ENCODE results near the gene FGF10. TPM values are rescaled to one million over a fixed set of nuclear protein-coding genes. Genes with fewer than 3 reads are reported as not detected.

The FGF10 gene
- total RNA-seq, 2 donors from 2014 or later: 0.44 to 3.8 TPM

- H3K4me3 Mint-ChIP-seq: no peak overlapping the region
These were observed 76.8 kb downstream of the FGF10 start for GRCh38 chr5:44312374-44312773.

GRCh38 chr5:44300551-44300950, 88.7 kb downstream of the FGF10 start:
- 93% methylated on average over 1 of the region's 1 CpG; no CpG with 5 or more reads in 1 of the 2 experiments for WGBS, 2 experiments (ENCODE audit: insufficient coverage in 1 of 2, insufficient read length in 1 of 2)
- H3K4me3 Mint-ChIP-seq: no peak overlapping the region
- Histone ChIP-seq H3K27me3 (ENCODE audit: control insufficient read depth, insufficient read depth, low read length, poor library complexity, severe bottlenecking) (no peaks in the 10 kb centered on the region), H3K36me3 (ENCODE audit: control insufficient read depth, insufficient read depth, low read length) (no peaks in the 10 kb centered on the region), H3K9me3 (ENCODE audit: control insufficient read depth, low read length) (no peaks in the 10 kb centered on the region), H3K9ac (ENCODE audit: extremely low read depth, low read length, poor library complexity, severe bottlenecking) (no peak overlapping the region), H3K4me3 (ENCODE audit: low read length) (no peak overlapping the region), H3K4me1 (ENCODE audit: control insufficient read depth, insufficient read depth, low read length) (no peaks in the 10 kb centered on the region), H3K27ac (ENCODE audit: low read depth, low read length) (no peak overlapping the region)
- H3K27me3 Mint-ChIP-seq (ENCODE audit: insufficient read depth): no peaks in the 10 kb centered on the region
- peaks cover 4% of the 10 kb centered on the region for H3K4me1 Mint-ChIP-seq
- H3K27ac Mint-ChIP-seq: no peak overlapping the region
- DNase-seq: no peak
- H3K36me3 Mint-ChIP-seq (ENCODE audit: low read depth): peaks cover 2% of the 10 kb centered on the region
- no peaks in the 10 kb centered on the region for H3K9me3 Mint-ChIP-seq
- TF ChIP-seq, protein P1, sequence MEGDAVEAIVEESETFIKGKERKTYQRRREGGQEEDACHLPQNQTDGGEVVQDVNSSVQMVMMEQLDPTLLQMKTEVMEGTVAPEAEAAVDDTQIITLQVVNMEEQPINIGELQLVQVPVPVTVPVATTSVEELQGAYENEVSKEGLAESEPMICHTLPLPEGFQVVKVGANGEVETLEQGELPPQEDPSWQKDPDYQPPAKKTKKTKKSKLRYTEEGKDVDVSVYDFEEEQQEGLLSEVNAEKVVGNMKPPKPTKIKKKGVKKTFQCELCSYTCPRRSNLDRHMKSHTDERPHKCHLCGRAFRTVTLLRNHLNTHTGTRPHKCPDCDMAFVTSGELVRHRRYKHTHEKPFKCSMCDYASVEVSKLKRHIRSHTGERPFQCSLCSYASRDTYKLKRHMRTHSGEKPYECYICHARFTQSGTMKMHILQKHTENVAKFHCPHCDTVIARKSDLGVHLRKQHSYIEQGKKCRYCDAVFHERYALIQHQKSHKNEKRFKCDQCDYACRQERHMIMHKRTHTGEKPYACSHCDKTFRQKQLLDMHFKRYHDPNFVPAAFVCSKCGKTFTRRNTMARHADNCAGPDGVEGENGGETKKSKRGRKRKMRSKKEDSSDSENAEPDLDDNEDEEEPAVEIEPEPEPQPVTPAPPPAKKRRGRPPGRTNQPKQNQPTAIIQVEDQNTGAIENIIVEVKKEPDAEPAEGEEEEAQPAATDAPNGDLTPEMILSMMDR (conservative IDR thresholded peaks at IDR 0.05): no peak

More at GRCh38 chr5:44312374-44312773, 76.8 kb downstream of the FGF10 start:
- TF ChIP-seq, protein P1 (conservative IDR thresholded peaks at IDR 0.05): no peak
- H3K36me3 ChIP-seq (ENCODE audit: control insufficient read depth, insufficient read depth, low read length): no peaks in the 10 kb centered on the region
- H3K27ac ChIP-seq (ENCODE audit: low read depth, low read length): no peak overlapping the region
- no peak for DNase-seq
- 100% methylated on average over 1 of the region's 1 CpG; no CpG with 5 or more reads in 1 of the 2 experiments for WGBS, 2 experiments (ENCODE audit: insufficient coverage in 1 of 2, insufficient read length in 1 of 2)
- no peak overlapping the region for H3K9ac ChIP-seq (ENCODE audit: extremely low read depth, low read length, poor library complexity, severe bottlenecking)
- Mint-ChIP-seq H3K27me3 (ENCODE audit: insufficient read depth) (peaks cover 4% of the 10 kb centered on the region), H3K9me3 (no peaks in the 10 kb centered on the region), H3K27ac (no peak overlapping the region), H3K36me3 (ENCODE audit: low read depth) (no peaks in the 10 kb centered on the region), H3K4me1 (peaks cover 16% of the 10 kb centered on the region)
- H3K27me3 ChIP-seq (ENCODE audit: control insufficient read depth, insufficient read depth, low read length, poor library complexity, severe bottlenecking): no peaks in the 10 kb centered on the region
- no peak overlapping the region for H3K4me3 ChIP-seq (ENCODE audit: low read length)
- no peaks in the 10 kb centered on the region for H3K9me3 ChIP-seq (ENCODE audit: control insufficient read depth, low read length)
- no peaks in the 10 kb centered on the region for H3K4me1 ChIP-seq (ENCODE audit: control insufficient read depth, insufficient read depth, low read length)

GRCh38 chr5:44299394-44299793, 89.8 kb downstream of the FGF10 start:
- no peaks in the 10 kb centered on the region for H3K27me3 Mint-ChIP-seq (ENCODE audit: insufficient read depth)
- TF ChIP-seq, protein P1 (conservative IDR thresholded peaks at IDR 0.05): no peak
- H3K4me1 Mint-ChIP-seq: peaks cover 9% of the 10 kb centered on the region
- no peak for DNase-seq
- no peaks in the 10 kb centered on the region for H3K36me3 ChIP-seq (ENCODE audit: control insufficient read depth, insufficient read depth, low read length)
- H3K27ac Mint-ChIP-seq: no peak overlapping the region
- no peak overlapping the region for H3K27ac ChIP-seq (ENCODE audit: low read depth, low read length)
- no peaks in the 10 kb centered on the region for H3K4me1 ChIP-seq (ENCODE audit: control insufficient read depth, insufficient read depth, low read length)
- H3K27me3 ChIP-seq (ENCODE audit: control insufficient read depth, insufficient read depth, low read length, poor library complexity, severe bottlenecking): no peaks in the 10 kb centered on the region
- no peaks in the 10 kb centered on the region for H3K9me3 ChIP-seq (ENCODE audit: control insufficient read depth, low read length)
- H3K9me3 Mint-ChIP-seq: no peaks in the 10 kb centered on the region
- WGBS, 2 experiments (ENCODE audit: insufficient coverage in 1 of 2, insufficient read length in 1 of 2): 89 to 91% methylated on average over 3 to 4 of the region's 4 CpGs
- H3K4me3 ChIP-seq (ENCODE audit: low read length): no peak overlapping the region
- no peak overlapping the region for H3K9ac ChIP-seq (ENCODE audit: extremely low read depth, low read length, poor library complexity, severe bottlenecking)
- H3K36me3 Mint-ChIP-seq (ENCODE audit: low read depth): peaks cover under 1% of the 10 kb centered on the region
- H3K4me3 Mint-ChIP-seq: no peak overlapping the region

Data from endodermal cell (in vitro differentiated cells).